Measurements from ENCODE around the gene BACE2.
A peak's percentile ranks its signal among the peaks of the same experiment; 100 is the strongest.
"Not testable (repeated sequence)": the region's sequence is repeated elsewhere in the genome, so short reads cannot be mapped to it uniquely, and the experiment has no call there.

The BACE2 gene

DNA sequence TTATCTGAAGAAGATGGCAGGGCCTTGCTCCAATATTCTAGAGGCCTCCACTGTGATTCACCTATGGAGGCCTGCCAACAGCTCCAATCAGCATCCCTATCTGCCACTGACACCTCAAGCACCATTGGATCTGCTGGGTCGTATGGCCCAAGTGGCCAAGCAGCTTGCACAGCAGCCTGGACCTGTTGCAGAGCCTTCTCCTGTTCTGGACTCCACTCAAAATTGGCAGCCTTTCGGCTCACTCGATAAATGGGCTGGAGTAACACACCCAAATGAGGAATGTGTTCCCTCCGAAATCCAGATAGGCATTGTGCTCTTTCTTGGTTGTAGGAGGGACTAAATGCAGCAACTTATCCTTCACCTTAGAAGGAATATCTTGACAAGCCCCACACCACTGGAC lies 24.6 kb downstream of the BACE2 start:
- not testable (repeated sequence) for H3K9me3 ChIP-seq (ENCODE audit: control insufficient read depth in 1 of 2, low read length in 2 of 2); H3K27ac ChIP-seq (ENCODE audit: low read depth, low read length); H3K4me1 ChIP-seq (ENCODE audit: control insufficient read depth in 1 of 2, insufficient read depth in 2 of 2, low read length in 2 of 2); H3K9ac ChIP-seq (ENCODE audit: low read depth in 1 of 2, low read length in 2 of 2); H3K4me3 ChIP-seq (ENCODE audit: low read depth in 1 of 2, low read length in 2 of 2); H3K27me3 ChIP-seq (ENCODE audit: control insufficient read depth in 1 of 2, insufficient read depth in 2 of 2, low read length in 2 of 2); H3K36me3 ChIP-seq (ENCODE audit: control insufficient read depth in 1 of 2, insufficient read depth in 2 of 2, low read length in 2 of 2)

DNA sequence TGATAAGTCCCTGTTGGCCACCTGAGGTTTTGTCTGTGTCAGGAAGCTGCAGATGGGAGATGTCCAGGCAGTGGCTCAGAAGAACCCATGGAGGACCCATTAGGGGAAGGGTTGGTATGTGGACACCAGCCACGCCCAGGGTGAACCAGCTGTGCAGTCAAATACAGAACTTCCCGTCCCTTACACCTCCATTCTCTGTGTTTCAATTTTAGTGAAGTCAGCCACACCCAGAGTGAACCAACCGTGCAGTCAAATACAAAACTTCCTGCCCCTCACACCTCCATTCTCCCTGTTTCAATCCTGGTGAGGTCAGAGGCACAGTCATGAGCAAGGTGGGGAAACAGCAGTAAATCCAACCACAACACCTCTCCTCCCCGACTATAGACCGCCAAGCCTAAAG lies 27.4 kb downstream of the BACE2 start:
- no peak overlapping the region for H3K4me3 ChIP-seq (ENCODE audit: low read depth in 1 of 2, low read length in 2 of 2)
- no peak overlapping the region for H3K9ac ChIP-seq (ENCODE audit: low read depth in 1 of 2, low read length in 2 of 2)
- peaks cover 5 to 9% of the 10 kb centered on the region in 2 donors for H3K4me1 ChIP-seq (ENCODE audit: control insufficient read depth in 1 of 2, insufficient read depth in 2 of 2, low read length in 2 of 2)
- no peaks in the 10 kb centered on the region for H3K9me3 ChIP-seq (ENCODE audit: control insufficient read depth in 1 of 2, low read length in 2 of 2)
- no peaks in the 10 kb centered on the region for H3K27me3 ChIP-seq (ENCODE audit: control insufficient read depth in 1 of 2, insufficient read depth in 2 of 2, low read length in 2 of 2)
- H3K36me3 ChIP-seq (ENCODE audit: control insufficient read depth in 1 of 2, insufficient read depth in 2 of 2, low read length in 2 of 2) = no peaks in the 10 kb centered on the region
- no peak overlapping the region for H3K27ac ChIP-seq (ENCODE audit: low read depth, low read length)

DNA sequence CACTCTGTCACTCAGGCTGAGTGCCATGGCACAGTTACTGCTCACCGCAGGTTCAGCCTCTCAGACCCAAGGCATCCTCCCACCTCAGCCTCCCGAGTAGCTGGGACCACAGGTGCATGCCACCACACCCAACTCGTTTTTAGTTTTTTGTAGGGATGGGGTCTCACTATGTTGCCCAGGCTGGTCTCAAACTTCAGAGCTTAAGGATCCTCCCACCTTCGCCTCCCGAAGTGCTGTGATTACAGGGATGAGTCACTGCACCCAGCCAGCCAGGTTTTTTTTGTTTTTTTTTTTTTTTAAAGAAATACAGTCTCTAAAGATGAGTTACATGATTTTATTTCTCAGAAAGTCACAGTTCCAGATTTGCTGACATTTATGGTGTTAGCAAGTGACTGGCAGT lies 29.0 kb downstream of the BACE2 start:
- Histone ChIP-seq H3K4me3 (ENCODE audit: low read depth in 1 of 2, low read length in 2 of 2) (no peak overlapping the region), H3K4me1 (ENCODE audit: control insufficient read depth in 1 of 2, insufficient read depth in 2 of 2, low read length in 2 of 2) (peaks cover 5 to 9% of the 10 kb centered on the region in 2 donors), H3K36me3 (ENCODE audit: control insufficient read depth in 1 of 2, insufficient read depth in 2 of 2, low read length in 2 of 2) (peaks cover 0 to 5% of the 10 kb centered on the region in 2 donors), H3K27ac (ENCODE audit: low read depth, low read length) (no peak overlapping the region), H3K27me3 (ENCODE audit: control insufficient read depth in 1 of 2, insufficient read depth in 2 of 2, low read length in 2 of 2) (no peaks in the 10 kb centered on the region), H3K9ac (ENCODE audit: low read depth in 1 of 2, low read length in 2 of 2) (no peak overlapping the region), H3K9me3 (ENCODE audit: control insufficient read depth in 1 of 2, low read length in 2 of 2) (no peaks in the 10 kb centered on the region)

DNA sequence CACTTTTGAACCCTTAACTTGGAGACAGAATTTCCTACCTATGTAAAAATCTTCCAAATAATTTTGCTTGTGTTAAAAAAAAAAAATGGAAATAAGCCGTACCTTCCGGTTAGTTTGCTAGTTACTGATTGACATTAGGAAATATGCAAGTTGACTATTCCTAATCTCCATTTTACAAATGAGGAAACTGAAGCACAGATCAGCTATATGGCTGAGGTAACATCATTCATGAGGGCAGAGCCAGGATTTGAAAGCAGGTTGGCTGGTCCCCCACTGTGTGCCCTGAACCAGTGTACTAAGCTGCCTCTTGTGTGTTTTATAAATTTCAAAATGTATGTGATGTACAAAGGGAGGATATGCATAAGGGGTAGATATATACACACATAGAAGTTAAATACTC lies 29.6 kb downstream of the BACE2 start:
- Histone ChIP-seq H3K4me3 (ENCODE audit: low read depth in 1 of 2, low read length in 2 of 2) (no peak overlapping the region), H3K4me1 (ENCODE audit: control insufficient read depth in 1 of 2, insufficient read depth in 2 of 2, low read length in 2 of 2) (peaks cover 5 to 9% of the 10 kb centered on the region in 2 donors), H3K9me3 (ENCODE audit: control insufficient read depth in 1 of 2, low read length in 2 of 2) (no peaks in the 10 kb centered on the region), H3K9ac (ENCODE audit: low read depth in 1 of 2, low read length in 2 of 2) (no peak overlapping the region), H3K27ac (ENCODE audit: low read depth, low read length) (no peak overlapping the region), H3K36me3 (ENCODE audit: control insufficient read depth in 1 of 2, insufficient read depth in 2 of 2, low read length in 2 of 2) (peaks cover 0 to 5% of the 10 kb centered on the region in 2 donors), H3K27me3 (ENCODE audit: control insufficient read depth in 1 of 2, insufficient read depth in 2 of 2, low read length in 2 of 2) (no peaks in the 10 kb centered on the region)

DNA sequence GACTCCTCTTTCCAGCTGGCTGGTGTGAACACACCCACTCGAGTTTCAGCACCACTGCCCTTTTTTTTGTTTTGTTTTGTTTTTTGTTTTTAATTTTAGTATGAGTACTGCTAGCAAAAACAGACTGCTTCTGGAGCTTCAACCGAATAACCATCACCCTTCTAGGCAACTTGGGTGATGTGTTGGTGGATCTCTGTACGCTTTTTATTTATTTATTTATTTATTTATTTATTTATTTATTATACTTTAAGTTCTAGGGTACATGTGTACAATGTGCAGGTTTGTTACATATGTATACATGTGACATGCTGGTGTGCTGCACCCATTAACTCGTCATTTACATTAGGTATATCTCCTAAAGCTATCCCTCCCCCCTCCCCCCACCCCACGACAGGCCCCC lies 30.7 kb downstream of the BACE2 start:
- H3K9ac ChIP-seq (ENCODE audit: low read depth in 1 of 2, low read length in 2 of 2); H3K27me3 ChIP-seq (ENCODE audit: control insufficient read depth in 1 of 2, insufficient read depth in 2 of 2, low read length in 2 of 2); H3K36me3 ChIP-seq (ENCODE audit: control insufficient read depth in 1 of 2, insufficient read depth in 2 of 2, low read length in 2 of 2); H3K27ac ChIP-seq (ENCODE audit: low read depth, low read length); H3K4me3 ChIP-seq (ENCODE audit: low read depth in 1 of 2, low read length in 2 of 2); H3K9me3 ChIP-seq (ENCODE audit: control insufficient read depth in 1 of 2, low read length in 2 of 2); H3K4me1 ChIP-seq (ENCODE audit: control insufficient read depth in 1 of 2, insufficient read depth in 2 of 2, low read length in 2 of 2): not testable (repeated sequence)

DNA sequence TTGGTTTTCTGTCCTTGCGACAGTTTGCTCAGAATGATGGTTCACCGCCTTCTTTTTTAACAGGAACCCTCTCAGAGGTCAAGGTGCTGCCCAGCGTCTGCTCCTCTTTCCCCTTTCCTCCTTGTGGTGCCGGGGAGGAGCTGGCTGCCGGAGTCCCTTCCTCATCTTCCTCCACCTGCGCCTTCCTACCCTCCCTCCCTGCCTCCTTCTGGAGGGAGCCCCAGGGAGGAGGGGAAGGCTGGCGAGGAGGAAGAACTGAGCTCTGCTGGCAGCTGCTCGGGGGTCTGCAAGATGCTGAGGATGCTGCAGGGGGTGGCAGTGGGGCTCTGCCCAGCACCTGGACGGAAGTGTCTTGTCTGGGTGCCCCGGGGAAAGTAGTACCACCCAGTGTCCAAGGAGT lies 31.2 kb downstream of the BACE2 start:
- H3K9me3 ChIP-seq (ENCODE audit: control insufficient read depth in 1 of 2, low read length in 2 of 2) = no peaks in the 10 kb centered on the region
- no peak overlapping the region for H3K9ac ChIP-seq (ENCODE audit: low read depth in 1 of 2, low read length in 2 of 2)
- H3K27ac ChIP-seq (ENCODE audit: low read depth, low read length) = no peak overlapping the region
- H3K4me3 ChIP-seq (ENCODE audit: low read depth in 1 of 2, low read length in 2 of 2) = no peak overlapping the region
- no peaks in the 10 kb centered on the region for H3K27me3 ChIP-seq (ENCODE audit: control insufficient read depth in 1 of 2, insufficient read depth in 2 of 2, low read length in 2 of 2)
- peaks cover 0 to 5% of the 10 kb centered on the region in 2 donors for H3K36me3 ChIP-seq (ENCODE audit: control insufficient read depth in 1 of 2, insufficient read depth in 2 of 2, low read length in 2 of 2)
- H3K4me1 ChIP-seq (ENCODE audit: control insufficient read depth in 1 of 2, insufficient read depth in 2 of 2, low read length in 2 of 2) = peaks cover 5 to 9% of the 10 kb centered on the region in 2 donors

DNA sequence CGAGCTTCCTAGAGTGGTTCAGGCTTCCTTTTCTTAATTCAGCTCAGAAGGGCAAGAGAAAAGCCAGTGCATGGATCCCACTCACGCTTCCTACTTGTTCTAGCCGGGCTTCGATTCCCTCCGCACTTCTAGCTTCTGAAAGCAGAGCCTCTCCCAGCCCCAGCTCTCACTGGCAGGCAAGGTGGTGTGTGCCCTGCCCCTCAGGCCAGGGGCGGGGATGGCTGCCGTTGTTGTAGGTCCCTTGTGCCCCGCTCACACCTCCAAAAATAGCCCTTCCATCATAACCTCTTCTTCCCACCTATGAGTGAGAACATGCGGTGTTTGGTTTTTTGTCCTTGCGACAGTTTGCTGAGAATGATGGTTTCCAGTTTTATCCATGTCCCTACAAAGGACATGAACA lies 31.6 kb downstream of the BACE2 start:
- Histone ChIP-seq H3K27ac (ENCODE audit: low read depth, low read length) (no peak overlapping the region), H3K27me3 (ENCODE audit: control insufficient read depth in 1 of 2, insufficient read depth in 2 of 2, low read length in 2 of 2) (no peaks in the 10 kb centered on the region), H3K4me3 (ENCODE audit: low read depth in 1 of 2, low read length in 2 of 2) (no peak overlapping the region), H3K9ac (ENCODE audit: low read depth in 1 of 2, low read length in 2 of 2) (no peak overlapping the region), H3K9me3 (ENCODE audit: control insufficient read depth in 1 of 2, low read length in 2 of 2) (no peaks in the 10 kb centered on the region), H3K36me3 (ENCODE audit: control insufficient read depth in 1 of 2, insufficient read depth in 2 of 2, low read length in 2 of 2) (peaks cover 0 to 5% of the 10 kb centered on the region in 2 donors), H3K4me1 (ENCODE audit: control insufficient read depth in 1 of 2, insufficient read depth in 2 of 2, low read length in 2 of 2) (peaks cover 5 to 9% of the 10 kb centered on the region in 2 donors)

DNA sequence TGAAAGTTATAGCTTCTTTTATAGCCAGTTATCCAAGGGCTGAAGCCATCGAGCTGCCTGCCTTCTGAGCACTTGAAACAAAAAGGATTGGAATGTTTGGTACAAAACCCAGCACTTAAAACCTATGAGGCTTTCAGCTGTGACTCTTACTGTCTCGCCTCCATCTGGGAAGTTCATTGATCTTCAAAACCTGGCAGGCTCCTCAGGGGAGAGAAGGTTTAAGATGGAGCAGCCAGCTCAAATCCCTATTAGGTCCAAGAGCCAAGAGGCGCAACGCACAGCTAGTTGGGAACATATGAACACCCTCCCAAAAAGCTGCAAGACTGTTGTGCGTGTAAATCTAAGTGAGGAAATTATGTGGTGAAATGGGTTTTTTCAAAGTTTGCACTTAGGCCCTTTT lies 33.4 kb downstream of the BACE2 start:
- no peak overlapping the region for H3K9ac ChIP-seq (ENCODE audit: low read depth in 1 of 2, low read length in 2 of 2)
- no peak overlapping the region for H3K4me3 ChIP-seq (ENCODE audit: low read depth in 1 of 2, low read length in 2 of 2)

DNA sequence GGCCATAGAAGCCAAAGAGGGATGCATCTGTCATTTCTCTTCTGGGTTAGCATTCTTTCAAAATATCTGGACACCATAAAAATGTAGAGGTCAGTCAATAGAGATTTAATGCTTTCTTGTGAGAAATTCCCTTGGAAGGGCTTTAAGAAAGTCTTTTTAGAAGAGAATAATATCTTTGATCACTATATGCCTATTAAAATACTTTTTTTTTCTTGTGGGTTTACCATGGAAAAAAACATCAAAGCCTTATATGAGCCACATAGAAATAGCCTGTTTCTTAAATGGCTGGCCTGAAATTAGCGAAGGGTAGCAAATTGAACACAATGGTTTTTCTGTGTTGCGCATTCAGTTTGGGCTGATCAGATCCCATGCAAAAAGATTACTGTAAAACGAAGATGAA lies 36.8 kb downstream of the BACE2 start:
- Histone ChIP-seq H3K27me3 (ENCODE audit: control insufficient read depth in 1 of 2, insufficient read depth in 2 of 2, low read length in 2 of 2) (no peaks in the 10 kb centered on the region), H3K4me1 (ENCODE audit: control insufficient read depth in 1 of 2, insufficient read depth in 2 of 2, low read length in 2 of 2) (peaks cover 7 to 14% of the 10 kb centered on the region in 2 donors), H3K27ac (ENCODE audit: low read depth, low read length) (no peak overlapping the region), H3K4me3 (ENCODE audit: low read depth in 1 of 2, low read length in 2 of 2) (no peak overlapping the region), H3K9me3 (ENCODE audit: control insufficient read depth in 1 of 2, low read length in 2 of 2) (no peaks in the 10 kb centered on the region), H3K9ac (ENCODE audit: low read depth in 1 of 2, low read length in 2 of 2) (no peak overlapping the region), H3K36me3 (ENCODE audit: control insufficient read depth in 1 of 2, insufficient read depth in 2 of 2, low read length in 2 of 2) (peaks cover 0 to 5% of the 10 kb centered on the region in 2 donors)

More for the DNA sequence above, 33.4 kb downstream of the BACE2 start:
- no peaks in the 10 kb centered on the region for H3K9me3 ChIP-seq (ENCODE audit: control insufficient read depth in 1 of 2, low read length in 2 of 2)
- no peaks in the 10 kb centered on the region for H3K27me3 ChIP-seq (ENCODE audit: control insufficient read depth in 1 of 2, insufficient read depth in 2 of 2, low read length in 2 of 2)
- H3K36me3 ChIP-seq (ENCODE audit: control insufficient read depth in 1 of 2, insufficient read depth in 2 of 2, low read length in 2 of 2) = peaks cover 0 to 5% of the 10 kb centered on the region in 2 donors
- peaks cover 5 to 9% of the 10 kb centered on the region in 2 donors for H3K4me1 ChIP-seq (ENCODE audit: control insufficient read depth in 1 of 2, insufficient read depth in 2 of 2, low read length in 2 of 2)
- no peak overlapping the region for H3K27ac ChIP-seq (ENCODE audit: low read depth, low read length)

DNA sequence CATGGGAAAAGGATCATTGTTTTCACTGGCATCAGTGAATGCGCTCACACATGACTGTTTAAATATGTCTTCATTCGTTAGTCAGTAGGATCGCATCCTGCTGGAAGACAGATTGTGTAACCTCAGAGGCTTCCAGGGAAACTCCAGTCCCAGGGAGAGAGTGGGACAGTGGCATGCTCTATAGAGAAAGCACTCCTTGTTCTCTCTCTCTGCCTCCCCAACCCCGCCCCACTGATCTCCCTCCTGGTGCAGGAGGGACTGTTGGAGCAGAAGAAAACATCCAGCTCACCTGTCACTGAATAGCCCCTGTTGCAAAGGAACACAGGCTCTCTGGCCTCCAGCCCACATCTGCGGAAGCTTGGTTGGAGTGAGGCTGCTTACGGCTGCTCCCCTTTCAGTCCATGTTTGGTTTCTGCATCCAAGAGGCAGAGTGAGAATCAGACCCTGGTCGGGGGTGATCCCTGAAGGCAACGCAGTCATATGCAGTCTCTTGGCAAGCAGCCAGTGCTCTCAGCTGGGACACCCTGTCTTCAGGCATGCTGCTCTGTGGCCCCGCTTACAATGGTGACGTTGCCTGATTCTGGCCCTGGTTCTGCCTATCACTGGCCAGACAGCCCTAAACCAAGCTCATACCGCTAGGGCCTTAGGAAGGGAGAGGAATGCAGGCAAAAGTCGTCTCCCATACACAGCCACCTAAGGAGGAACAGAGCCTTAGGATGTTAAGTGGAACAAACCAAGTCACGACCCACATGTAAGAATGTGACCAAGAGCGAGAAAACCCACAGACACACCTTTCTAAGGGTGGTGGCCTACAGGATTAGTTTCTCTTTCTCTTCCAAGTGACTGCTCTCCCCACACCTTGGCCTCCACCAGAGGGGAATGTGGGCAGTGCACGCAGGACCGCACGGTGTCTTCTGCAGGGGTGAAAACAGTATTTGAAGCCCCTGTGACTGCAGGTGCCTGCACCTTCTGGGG lies 39.7 kb downstream of the BACE2 start:
- H3K9me3 ChIP-seq (ENCODE audit: control insufficient read depth in 1 of 2, low read length in 2 of 2) = no peaks in the 10 kb centered on the region

More for the DNA sequence above, 39.7 kb downstream of the BACE2 start:
- peaks cover 3 to 4% of the 10 kb centered on the region in 2 donors for H3K36me3 ChIP-seq (ENCODE audit: control insufficient read depth in 1 of 2, insufficient read depth in 2 of 2, low read length in 2 of 2)
- peaks cover 7 to 14% of the 10 kb centered on the region in 2 donors for H3K4me1 ChIP-seq (ENCODE audit: control insufficient read depth in 1 of 2, insufficient read depth in 2 of 2, low read length in 2 of 2)
- peak overlapping the region; percentile 11 to 52 for H3K4me3 ChIP-seq (ENCODE audit: low read depth in 1 of 2, low read length in 2 of 2)
- H3K9ac ChIP-seq (ENCODE audit: low read depth in 1 of 2, low read length in 2 of 2) = peak overlapping the region in 1 of 2 donors; percentile 13
- H3K27ac ChIP-seq (ENCODE audit: low read depth, low read length) = no peak overlapping the region
- no peaks in the 10 kb centered on the region for H3K27me3 ChIP-seq (ENCODE audit: control insufficient read depth in 1 of 2, insufficient read depth in 2 of 2, low read length in 2 of 2)

Measured in duodenal mucosa (tissue), 2 donors.